Subcutaneous adipose tissue (tissue), 4 donors: ENCODE results near the gene OPRL1. TPM values are rescaled to one million over a fixed set of nuclear protein-coding genes. Genes with fewer than 3 reads are reported as not detected.

Experiments
- total RNA-seq, 4 donors: library from RNA; depleted of rRNA; stranded (reverse); fragments of >200 nt; gene quantifications; one replicate each; pipeline ENCODE4 v1.1.0, GENCODE V29; 2016
- TF ChIP-seq, protein P1 (sequence below): fragments of 450-650 bp; IDR thresholded peaks from one replicate; pipeline ENCODE4 v1.5.1; 2016; ENCODE audit warnings: low read depth, mild to moderate bottlenecking, control low read depth, antibody characterized with exemption, moderate library complexity

Gene OPRL1
- total RNA-seq, 4 donors from 2014 or later, result 0.65 to 2.7 (median 1.7) TPM

DNA sequence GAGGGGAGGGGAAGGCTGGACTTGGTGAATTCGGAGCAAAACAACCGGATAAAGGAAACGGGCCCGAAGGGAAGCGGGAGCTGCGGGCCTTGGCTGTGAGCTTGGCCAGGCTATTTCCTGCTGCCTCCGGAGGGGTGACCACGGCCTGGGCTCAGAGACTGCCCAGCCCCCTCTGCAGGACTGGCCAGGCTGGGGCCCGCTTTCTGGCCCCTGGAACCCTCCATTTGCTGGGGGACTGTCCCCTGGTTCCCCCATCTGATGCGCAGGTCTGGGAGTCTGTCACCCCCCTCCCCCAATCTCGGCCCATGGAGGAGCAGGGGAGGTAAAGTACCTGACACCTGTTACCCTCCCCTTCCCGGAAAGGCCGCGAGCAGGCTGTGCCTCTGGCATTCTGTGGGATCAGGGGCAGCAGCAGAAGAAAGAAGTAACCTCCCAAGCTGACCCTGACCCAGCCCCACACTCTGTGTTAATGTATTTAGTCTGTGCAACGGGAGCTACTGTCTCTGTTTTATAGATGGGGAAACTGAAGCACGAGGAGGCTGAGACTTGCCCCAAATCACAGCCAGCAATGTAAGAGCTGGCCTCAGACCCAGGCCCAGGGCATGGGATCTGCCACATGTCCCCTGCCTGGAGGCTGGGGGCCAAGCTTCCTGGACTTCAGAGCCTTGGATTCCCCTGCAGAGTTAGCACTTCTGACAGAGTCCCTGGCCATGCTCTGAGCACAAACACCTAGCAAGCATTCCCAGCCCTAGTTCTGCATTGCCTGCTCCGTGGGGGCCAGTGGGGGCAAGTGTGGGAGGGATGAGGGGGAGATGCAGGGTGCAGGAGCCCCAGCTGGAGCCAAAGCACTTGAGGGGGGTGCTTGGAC, 40.4 kb upstream of the OPRL1 start:
- TF ChIP-seq, protein P1, sequence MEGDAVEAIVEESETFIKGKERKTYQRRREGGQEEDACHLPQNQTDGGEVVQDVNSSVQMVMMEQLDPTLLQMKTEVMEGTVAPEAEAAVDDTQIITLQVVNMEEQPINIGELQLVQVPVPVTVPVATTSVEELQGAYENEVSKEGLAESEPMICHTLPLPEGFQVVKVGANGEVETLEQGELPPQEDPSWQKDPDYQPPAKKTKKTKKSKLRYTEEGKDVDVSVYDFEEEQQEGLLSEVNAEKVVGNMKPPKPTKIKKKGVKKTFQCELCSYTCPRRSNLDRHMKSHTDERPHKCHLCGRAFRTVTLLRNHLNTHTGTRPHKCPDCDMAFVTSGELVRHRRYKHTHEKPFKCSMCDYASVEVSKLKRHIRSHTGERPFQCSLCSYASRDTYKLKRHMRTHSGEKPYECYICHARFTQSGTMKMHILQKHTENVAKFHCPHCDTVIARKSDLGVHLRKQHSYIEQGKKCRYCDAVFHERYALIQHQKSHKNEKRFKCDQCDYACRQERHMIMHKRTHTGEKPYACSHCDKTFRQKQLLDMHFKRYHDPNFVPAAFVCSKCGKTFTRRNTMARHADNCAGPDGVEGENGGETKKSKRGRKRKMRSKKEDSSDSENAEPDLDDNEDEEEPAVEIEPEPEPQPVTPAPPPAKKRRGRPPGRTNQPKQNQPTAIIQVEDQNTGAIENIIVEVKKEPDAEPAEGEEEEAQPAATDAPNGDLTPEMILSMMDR, result no peak

DNA sequence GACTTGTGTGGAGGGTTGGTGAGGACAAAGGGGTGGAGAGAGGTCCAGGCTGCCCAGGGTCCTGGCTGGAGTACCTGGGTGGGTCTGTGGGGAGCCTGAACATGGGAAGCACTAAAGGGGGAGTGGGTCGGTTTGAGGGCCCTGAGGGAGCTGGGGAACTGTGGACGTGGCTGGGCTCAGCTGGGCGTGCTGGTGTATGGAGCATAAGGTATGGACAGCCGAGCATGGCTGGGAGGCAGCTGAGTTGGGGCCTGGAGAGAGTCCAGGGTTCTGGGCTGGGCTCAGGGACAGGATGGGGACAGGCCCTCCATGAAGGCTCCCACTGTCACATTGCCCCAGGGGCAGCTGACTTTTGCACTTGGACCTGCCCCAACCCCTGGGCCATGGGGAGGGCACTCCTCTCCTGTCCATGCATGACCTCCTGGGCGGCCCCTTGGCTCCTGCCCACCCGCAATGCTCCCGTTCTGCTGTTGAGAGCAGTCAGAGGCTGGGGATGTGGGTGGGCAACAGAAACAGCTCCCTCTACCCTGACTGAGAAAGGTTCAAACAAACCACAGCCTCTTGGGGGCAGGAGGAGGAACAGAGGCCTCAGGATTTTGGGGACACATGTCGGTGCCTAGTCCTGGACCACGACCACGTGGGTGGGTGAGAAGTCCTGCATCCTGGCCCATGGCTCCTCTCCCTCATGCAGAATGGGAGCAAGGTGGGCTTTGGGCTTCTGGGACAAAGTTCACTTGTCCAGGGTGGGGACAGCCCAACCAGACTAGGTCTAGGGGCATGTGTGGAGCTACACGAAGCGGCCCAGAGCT, 39.4 kb upstream of the OPRL1 start:
- TF ChIP-seq, protein P1, result no peak

DNA sequence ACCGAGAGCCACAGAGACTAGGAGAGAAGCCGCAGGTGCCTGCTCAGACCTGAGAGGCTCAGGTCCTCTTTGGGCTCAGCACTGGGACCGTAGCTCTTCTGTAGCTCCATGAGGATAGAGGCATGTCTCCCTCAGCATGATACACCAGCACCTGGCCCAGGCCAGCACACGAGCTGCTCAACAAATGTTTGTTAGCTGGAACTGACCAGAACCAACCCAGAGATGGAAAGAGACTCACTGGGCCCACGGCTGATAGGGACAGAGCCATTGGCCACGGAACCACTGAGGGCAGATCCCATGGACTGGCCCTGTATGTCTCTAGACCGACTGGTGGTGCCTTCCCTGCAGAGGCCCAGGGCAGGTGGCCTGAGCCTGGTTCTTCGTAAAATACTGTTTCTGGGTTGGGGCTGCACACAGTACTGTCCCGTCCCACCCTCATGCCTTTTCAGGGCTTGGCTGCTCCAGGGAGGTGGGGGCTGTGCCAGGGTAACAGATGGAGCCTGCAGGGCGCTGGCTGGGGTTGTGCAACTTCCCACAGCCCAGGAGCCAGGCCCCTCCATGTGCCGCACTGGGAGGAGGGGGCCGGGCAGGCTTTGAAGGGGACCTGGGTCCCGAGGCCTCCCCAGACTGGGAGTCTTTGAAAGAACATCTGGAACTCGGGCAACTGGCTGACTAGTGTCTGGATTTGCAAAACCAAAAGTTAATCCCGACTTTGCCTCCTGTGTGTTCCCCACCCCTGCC, 38.7 kb upstream of the OPRL1 start:
- TF ChIP-seq, protein P1, result no peak

DNA sequence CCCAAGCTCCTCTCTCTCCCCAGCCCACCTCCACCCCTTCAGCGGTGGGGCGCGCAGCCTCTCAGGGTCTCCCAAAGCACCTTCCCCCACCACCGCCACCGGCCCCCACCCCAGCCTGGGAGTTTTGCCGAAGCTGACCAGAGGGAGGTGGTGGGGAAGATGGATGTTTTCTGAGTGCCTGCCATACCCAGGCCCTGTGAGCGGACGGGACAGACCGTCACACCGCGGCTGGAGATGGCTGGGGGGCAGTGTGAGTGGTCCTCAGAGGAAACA, 38.2 kb upstream of the OPRL1 start:
- TF ChIP-seq, protein P1, result no peak

DNA sequence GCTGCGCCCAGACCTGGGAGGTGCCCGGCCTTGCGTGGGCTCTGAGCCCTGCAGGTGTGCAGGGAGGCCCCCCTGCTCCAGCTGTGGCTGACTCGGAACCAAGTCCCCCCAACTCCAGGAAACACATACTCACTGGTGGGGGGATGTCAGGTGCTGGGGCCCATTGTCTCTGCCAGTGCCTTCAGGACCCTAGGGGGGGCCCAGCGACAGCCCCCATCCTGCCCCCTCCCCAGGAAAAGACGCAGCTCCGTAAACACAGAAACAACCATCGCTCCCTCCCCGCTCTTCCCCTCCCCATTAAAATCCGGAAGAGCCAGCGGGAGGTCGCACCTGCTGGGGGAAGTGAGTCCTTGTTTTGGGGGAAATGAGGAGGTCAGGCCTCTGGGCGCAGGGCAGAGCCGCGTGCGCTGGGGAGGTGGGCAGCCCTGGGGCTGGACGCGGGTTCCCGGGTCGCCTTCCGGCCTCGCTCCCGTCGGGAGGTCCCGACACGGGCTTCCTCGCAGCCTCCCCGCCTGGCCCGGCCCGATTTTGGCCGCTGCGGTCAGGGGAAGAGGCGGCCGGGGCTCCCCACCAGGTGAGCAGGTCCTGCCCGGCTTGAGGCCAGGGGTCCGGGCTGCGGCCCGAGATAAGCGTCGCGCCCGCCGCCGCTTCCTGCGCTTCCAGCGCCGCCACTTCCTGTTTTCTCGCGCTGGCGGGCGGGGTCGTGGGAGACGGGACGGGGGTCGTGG, 37.7 kb upstream of the OPRL1 start:
- TF ChIP-seq, protein P1, result no peak

DNA sequence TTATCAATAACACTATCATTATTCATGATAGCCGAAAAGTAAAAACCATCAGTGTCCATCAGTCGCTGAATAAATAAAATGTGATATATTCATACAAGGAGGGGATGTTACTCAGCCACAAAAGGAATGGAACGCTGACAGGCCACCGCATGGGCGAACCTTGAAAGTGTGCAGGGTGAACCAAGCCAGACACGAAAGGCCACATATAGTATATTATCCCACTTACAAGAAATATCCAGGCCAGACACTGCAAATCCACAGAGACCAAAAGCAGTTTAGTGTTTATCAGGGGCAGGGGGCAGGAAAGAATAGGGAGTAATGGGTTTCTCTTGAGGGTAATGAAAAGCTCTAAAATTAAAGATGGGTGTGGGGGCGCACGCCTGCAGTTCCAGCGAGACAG, 36.1 kb upstream of the OPRL1 start:
- TF ChIP-seq, protein P1, result no peak
